DMS53 treated with DMSO at 0.1 percent for 48 hours (cell line): ENCODE results near the gene LY9.
"Not testable (repeated sequence)": the region's sequence is repeated elsewhere in the genome, so short reads cannot be mapped to it uniquely, and the experiment has no call there.

Experiments
- DNase-seq: peaks from one replicate; lab custom pipeline; 2025; ENCODE audit not compliant: unreplicated experiment; lab: John Stamatoyannopoulos, UW

LY9 gene

GRCh38 chr1:160862203-160863060 is 66.5 kb downstream of the LY9 start, which contains the start of gene CD244:
TSS of gene CD244 (minus strand) at chr1:160862887. CDS start at chr1:160862677, 210 bp downstream.
- no peak for DNase-seq

- no peak for DNase-seq
Measured at GRCh38 chr1:160863061-160863773, 67.2 kb downstream of the LY9 start.

- no peak for DNase-seq
Measured at GRCh38 chr1:160863774-160864131, 67.8 kb downstream of the LY9 start.

- DNase-seq = no peak
Measured at GRCh38 chr1:160864173-160864572, 68.2 kb downstream of the LY9 start.

- DNase-seq = no peak
Measured at GRCh38 chr1:160865337-160865736, 69.4 kb downstream of the LY9 start.

- DNase-seq = no peak
Measured at GRCh38 chr1:160866001-160866694, 70.2 kb downstream of the LY9 start.

GRCh38 chr1:160866695-160867260 is 70.8 kb downstream of the LY9 start:
- no peak for DNase-seq

GRCh38 chr1:160867651-160868050 is 71.7 kb downstream of the LY9 start:
- DNase-seq = not testable (repeated sequence)

GRCh38 chr1:160868141-160868540 is 72.2 kb downstream of the LY9 start:
- no peak for DNase-seq

GRCh38 chr1:160874935-160875334 is 79.0 kb downstream of the LY9 start:
- DNase-seq = no peak

GRCh38 chr1:160875591-160875990 is 79.6 kb downstream of the LY9 start:
- not testable (repeated sequence) for DNase-seq

- DNase-seq = no peak
Measured at GRCh38 chr1:160876311-160876710, 80.3 kb downstream of the LY9 start.

- no peak for DNase-seq
Measured at GRCh38 chr1:160877221-160877620, 81.2 kb downstream of the LY9 start.
